ENCODE data around the gene SDHA. TPM values are rescaled to one million over a fixed set of nuclear protein-coding genes. Genes with fewer than 3 reads are reported as not detected.
"Not testable (repeated sequence)": the region's sequence is repeated elsewhere in the genome, so short reads cannot be mapped to it uniquely, and the experiment has no call there.

The SDHA gene
- total RNA-seq, 1 donor from 2014 or later: 73.5 TPM

- H3K27me3 Mint-ChIP-seq (ENCODE audit: unreplicated experiment): peaks cover 2% of the 10 kb centered on the region
- H3K9me3 Mint-ChIP-seq (ENCODE audit: unreplicated experiment): no peaks in the 10 kb centered on the region
Measured at GRCh38 chr5:252546-252945, 34.4 kb downstream of the SDHA start.

GRCh38 chr5:254322-254721 is 36.2 kb downstream of the SDHA start:
- H3K4me3 Mint-ChIP-seq (ENCODE audit: unreplicated experiment): peak overlapping the region; percentile 25
- not testable (repeated sequence) for H3K27ac Mint-ChIP-seq (ENCODE audit: unreplicated experiment); DNase-seq (ENCODE audit: low spot score); H3K4me1 Mint-ChIP-seq (ENCODE audit: unreplicated experiment); H3K27me3 Mint-ChIP-seq (ENCODE audit: unreplicated experiment); H3K9me3 Mint-ChIP-seq (ENCODE audit: unreplicated experiment)
- peaks cover 58% of the 10 kb centered on the region for H3K36me3 Mint-ChIP-seq (ENCODE audit: low read depth, unreplicated experiment)

More at GRCh38 chr5:252546-252945, 34.4 kb downstream of the SDHA start:
- Mint-ChIP-seq H3K27ac (ENCODE audit: unreplicated experiment) (no peak overlapping the region), H3K4me1 (ENCODE audit: unreplicated experiment) (no peaks in the 10 kb centered on the region), H3K36me3 (ENCODE audit: low read depth, unreplicated experiment) (peaks cover 64% of the 10 kb centered on the region), H3K4me3 (ENCODE audit: unreplicated experiment) (no peak overlapping the region)
- DNase-seq (ENCODE audit: low spot score): no peak
- TF ChIP-seq CTCF (IDR thresholded peaks at IDR 0.05; ENCODE audit: unreplicated experiment): no peak

- not testable (repeated sequence) for DNase-seq (ENCODE audit: low spot score); H3K4me1 Mint-ChIP-seq (ENCODE audit: unreplicated experiment); H3K27ac Mint-ChIP-seq (ENCODE audit: unreplicated experiment); H3K9me3 Mint-ChIP-seq (ENCODE audit: unreplicated experiment); H3K27me3 Mint-ChIP-seq (ENCODE audit: unreplicated experiment); H3K4me3 Mint-ChIP-seq (ENCODE audit: unreplicated experiment)
- H3K36me3 Mint-ChIP-seq (ENCODE audit: low read depth, unreplicated experiment): peaks cover 50% of the 10 kb centered on the region
Measured at GRCh38 chr5:255116-255515, 37.0 kb downstream of the SDHA start.

GRCh38 chr5:256347-256746 is 38.2 kb downstream of the SDHA start:
- H3K4me3 Mint-ChIP-seq (ENCODE audit: unreplicated experiment); H3K9me3 Mint-ChIP-seq (ENCODE audit: unreplicated experiment); H3K27ac Mint-ChIP-seq (ENCODE audit: unreplicated experiment); DNase-seq (ENCODE audit: low spot score); H3K4me1 Mint-ChIP-seq (ENCODE audit: unreplicated experiment); H3K27me3 Mint-ChIP-seq (ENCODE audit: unreplicated experiment): not testable (repeated sequence)
- H3K36me3 Mint-ChIP-seq (ENCODE audit: low read depth, unreplicated experiment): peaks cover 49% of the 10 kb centered on the region

GRCh38 chr5:257148-257547 is 39.0 kb downstream of the SDHA start:
- peaks cover 48% of the 10 kb centered on the region for H3K36me3 Mint-ChIP-seq (ENCODE audit: low read depth, unreplicated experiment)
- H3K27me3 Mint-ChIP-seq (ENCODE audit: unreplicated experiment): peaks cover 2% of the 10 kb centered on the region
- DNase-seq (ENCODE audit: low spot score): no peak
- peak overlapping the region; percentile 67 for H3K4me3 Mint-ChIP-seq (ENCODE audit: unreplicated experiment)
- no peaks in the 10 kb centered on the region for H3K4me1 Mint-ChIP-seq (ENCODE audit: unreplicated experiment)
- no peak for TF ChIP-seq CTCF (IDR thresholded peaks at IDR 0.05; ENCODE audit: unreplicated experiment)
- H3K9me3 Mint-ChIP-seq (ENCODE audit: unreplicated experiment): peaks cover 6% of the 10 kb centered on the region
- no peak overlapping the region for H3K27ac Mint-ChIP-seq (ENCODE audit: unreplicated experiment)

- not testable (repeated sequence) for H3K4me1 Mint-ChIP-seq (ENCODE audit: unreplicated experiment); H3K27ac Mint-ChIP-seq (ENCODE audit: unreplicated experiment); DNase-seq (ENCODE audit: low spot score); H3K27me3 Mint-ChIP-seq (ENCODE audit: unreplicated experiment); H3K9me3 Mint-ChIP-seq (ENCODE audit: unreplicated experiment); H3K4me3 Mint-ChIP-seq (ENCODE audit: unreplicated experiment)
- H3K36me3 Mint-ChIP-seq (ENCODE audit: low read depth, unreplicated experiment): peaks cover 16% of the 10 kb centered on the region
Measured at GRCh38 chr5:263275-263974, 45.3 kb downstream of the SDHA start.

GRCh38 chr5:264338-264737 is 46.2 kb downstream of the SDHA start:
- peak overlapping the region; percentile 47 for H3K4me3 Mint-ChIP-seq (ENCODE audit: unreplicated experiment)
- no peak overlapping the region for H3K27ac Mint-ChIP-seq (ENCODE audit: unreplicated experiment)
- H3K9me3 Mint-ChIP-seq (ENCODE audit: unreplicated experiment): no peaks in the 10 kb centered on the region
- H3K36me3 Mint-ChIP-seq (ENCODE audit: low read depth, unreplicated experiment): peaks cover 13% of the 10 kb centered on the region
- no peak for TF ChIP-seq CTCF (IDR thresholded peaks at IDR 0.05; ENCODE audit: unreplicated experiment)
- no peak for DNase-seq (ENCODE audit: low spot score)
- H3K4me1 Mint-ChIP-seq (ENCODE audit: unreplicated experiment): no peaks in the 10 kb centered on the region
- H3K27me3 Mint-ChIP-seq (ENCODE audit: unreplicated experiment): peaks cover 7% of the 10 kb centered on the region

GRCh38 chr5:266311-267026 is 48.3 kb downstream of the SDHA start:
- peaks cover 13% of the 10 kb centered on the region for H3K36me3 Mint-ChIP-seq (ENCODE audit: low read depth, unreplicated experiment)

More at GRCh38 chr5:266311-267026, 48.3 kb downstream of the SDHA start:
- not testable (repeated sequence) for H3K9me3 Mint-ChIP-seq (ENCODE audit: unreplicated experiment); DNase-seq (ENCODE audit: low spot score); H3K4me3 Mint-ChIP-seq (ENCODE audit: unreplicated experiment); H3K27me3 Mint-ChIP-seq (ENCODE audit: unreplicated experiment); H3K27ac Mint-ChIP-seq (ENCODE audit: unreplicated experiment); H3K4me1 Mint-ChIP-seq (ENCODE audit: unreplicated experiment)

All from endothelial cell (in vitro differentiated cells).